Endothelial cell of umbilical vein (primary cell): ENCODE measurements around the gene CHID1.

ENCODE experiments used
- CTCF ChIP-seq, 2 donors: IDR thresholded peaks; 1 replicate in 1 of 2; 2 replicates in 1 of 2; pipeline ENCODE4 v1.5.1; 2011; ENCODE audit warnings: low read length in 2 of 2, mild to moderate bottlenecking in 2 of 2, moderate library complexity in 2 of 2, control low read depth in 1 of 2, inconsistent platforms in 1 of 2, low read depth in 1 of 2; ENCODE audit not compliant: insufficient read depth in 1 of 2; ENCODE audit errors: extremely low read depth in 1 of 2
- JUN ChIP-seq: IDR thresholded peaks from 2 replicates; pipeline ENCODE4 v1.6.1; 2011; ENCODE audit warnings: borderline replicate concordance, low read depth; ENCODE audit not compliant: insufficient read length, insufficient read depth
- POLR2A ChIP-seq: IDR thresholded peaks from 2 replicates; pipeline ENCODE4 v1.6.1; 2012; ENCODE audit warnings: low read depth, mild to moderate bottlenecking, control low read depth, low read length

GRCh38 chr11:852762-853161 lies 57.8 kb downstream of the CHID1 start:
- TF ChIP-seq POLR2A (no peak), CTCF (IDR thresholded peaks at IDR 0.05; ENCODE audit: extremely low read depth in 1 of 2, insufficient read depth in 1 of 2, low read depth in 1 of 2, low read length in 2 of 2) (no peak), JUN (no peak)
